GM12875 (cell line): ENCODE measurements around the gene KIF1B.
"Not testable (repeated sequence)": the region's sequence is repeated elsewhere in the genome, so short reads cannot be mapped to it uniquely, and the experiment has no call there.

ENCODE experiments used
- H3K4me3 ChIP-seq: one replicate; pipeline ENCODE4 v1.5.1; 2011; ENCODE audit warnings: low read depth, low read length, control low read depth
- CTCF ChIP-seq: IDR thresholded peaks from 2 replicates; pipeline ENCODE4 v1.5.1; 2011; ENCODE audit warnings: low read depth, mild to moderate bottlenecking, control low read depth, inconsistent platforms, low read length, moderate library complexity, borderline replicate concordance; ENCODE audit not compliant: insufficient read depth

KIF1B gene

GRCh38 chr1:10242135-10242534 is 31.8 kb downstream of the KIF1B start:
- TF ChIP-seq CTCF: no peak
- H3K4me3 ChIP-seq: no peak overlapping the region

DNA sequence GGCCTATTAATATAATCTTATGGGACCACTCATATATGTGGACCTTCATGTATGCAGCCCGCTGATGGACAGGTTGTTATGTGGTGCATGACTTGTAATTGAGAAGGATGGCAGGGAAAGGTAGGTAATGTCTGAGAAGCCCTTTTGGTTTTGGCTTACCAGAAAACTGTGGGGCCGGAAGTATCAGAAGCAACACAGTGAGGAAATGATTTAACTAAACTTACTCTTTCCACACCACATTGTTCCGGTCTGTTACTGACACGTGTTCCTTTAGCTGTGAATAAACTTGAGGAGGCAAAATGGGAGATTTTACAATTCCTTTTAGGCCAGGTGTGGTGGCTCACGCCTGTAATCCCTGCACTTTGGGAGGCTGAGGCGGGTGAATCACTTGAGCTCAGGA is 32.4 kb downstream of the KIF1B start:
- no peak for TF ChIP-seq CTCF

GRCh38 chr1:10245674-10246073 is 35.3 kb downstream of the KIF1B start:
- no peak for TF ChIP-seq CTCF
- no peak overlapping the region for H3K4me3 ChIP-seq

More for the DNA sequence above, 32.4 kb downstream of the KIF1B start:
- H3K4me3 ChIP-seq: no peak overlapping the region

- no peak for TF ChIP-seq CTCF
- no peak overlapping the region for H3K4me3 ChIP-seq
Observed at GRCh38 chr1:10249808-10250457, 39.6 kb downstream of the KIF1B start.

- H3K4me3 ChIP-seq: no peak overlapping the region
- no peak for TF ChIP-seq CTCF
Observed at GRCh38 chr1:10250663-10251062, 40.3 kb downstream of the KIF1B start.

DNA sequence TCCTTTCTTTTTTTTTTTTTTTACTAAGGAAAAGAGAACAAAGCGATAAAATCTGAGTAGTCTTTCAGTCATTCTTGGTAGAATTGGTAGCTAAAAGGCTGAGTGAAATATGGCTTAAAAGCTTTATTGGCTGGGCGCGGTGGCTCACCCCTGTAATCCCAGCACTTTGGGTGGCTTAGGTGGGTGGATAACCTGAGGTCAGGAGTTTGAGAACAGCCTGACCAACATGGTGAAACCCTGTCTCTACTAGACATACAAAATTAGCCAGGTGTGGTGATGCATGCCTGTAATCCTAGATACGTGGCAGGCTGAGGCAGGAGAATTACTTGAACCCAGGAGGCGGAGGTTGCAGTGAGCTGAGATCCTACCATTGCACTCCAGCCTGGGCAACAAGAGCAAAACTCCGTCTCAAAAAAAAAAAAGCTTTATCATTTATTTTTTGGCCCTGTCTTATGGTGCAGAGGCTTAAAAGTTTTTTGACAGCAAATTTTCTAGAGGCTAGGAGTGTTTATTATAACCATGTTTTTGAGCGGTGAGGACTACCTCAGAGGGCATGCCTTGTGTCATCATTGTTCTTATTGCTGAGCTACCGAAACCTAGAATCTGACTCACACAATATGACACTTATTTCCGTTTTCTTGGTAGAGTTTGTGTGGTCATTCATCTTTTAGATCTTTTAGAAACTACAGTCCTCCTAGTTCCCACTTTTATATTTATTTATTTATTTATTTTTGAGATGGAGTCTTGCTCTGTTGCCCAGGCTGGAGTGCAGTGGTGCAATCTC is 41.1 kb downstream of the KIF1B start:
- H3K4me3 ChIP-seq: not testable (repeated sequence)

DNA sequence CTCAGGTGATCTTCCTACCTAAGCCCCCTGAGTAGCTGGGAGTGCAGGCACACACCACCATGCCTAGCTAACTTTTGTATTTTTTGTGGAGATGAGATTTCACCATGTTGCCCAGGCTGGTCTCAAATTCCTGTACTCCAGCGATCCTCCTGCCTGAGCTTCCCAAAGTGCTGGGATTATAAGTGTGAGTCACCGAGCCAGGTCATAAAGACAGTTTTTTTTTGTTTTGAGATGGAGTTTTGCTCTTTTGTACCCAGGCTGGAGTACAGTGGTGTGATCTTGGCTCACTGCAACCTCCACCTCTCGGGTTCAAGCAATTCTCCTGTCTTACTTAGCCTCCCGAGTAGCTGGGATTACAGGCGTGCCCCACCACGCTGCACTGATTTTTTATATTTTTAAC is 42.1 kb downstream of the KIF1B start:
- no peak for TF ChIP-seq CTCF
- H3K4me3 ChIP-seq: no peak overlapping the region
